Gastroesophageal sphincter (tissue), 4 donors: ENCODE data around the gene FBF1. TPM values are rescaled to one million over a fixed set of nuclear protein-coding genes. Genes with fewer than 3 reads are reported as not detected.

Experiments used
- ATAC-seq: fragments of 150-250 bp; one replicate; pipeline ENCODE4 v1.9.1; 2016; ENCODE audit warnings: mild to moderate bottlenecking, moderate library complexity
- H3K27ac ChIP-seq, 4 donors: fragments of 200-600 bp; sonication (generic) in 3 of 4; 1 replicate in 3 of 4; 2 replicates in 1 of 4; pipeline ENCODE4 v1.5.1; 2016 to 2019
- H3K27me3 ChIP-seq: fragments of 200-600 bp; sonication (generic); one replicate; pipeline ENCODE4 v1.5.1; 2019
- H3K36me3 ChIP-seq, 2 donors: fragments of 200-600 bp; sonication (generic); one replicate each; pipeline ENCODE4 v1.5.1; 2019; ENCODE audit warnings: control low read depth in 1 of 2
- H3K4me1 ChIP-seq, 3 donors: fragments of 200-600 bp; sonication (generic); 1 replicate in 2 of 3; 2 replicates in 1 of 3; pipeline ENCODE4 v1.5.1; 2016 to 2019; ENCODE audit warnings: control low read depth in 2 of 3
- H3K4me3 ChIP-seq, 2 donors: fragments of 200-600 bp; sonication (generic); one replicate each; pipeline ENCODE4 v1.5.1; 2019; ENCODE audit warnings: mild to moderate bottlenecking in 1 of 2, moderate library complexity in 1 of 2
- H3K9me3 ChIP-seq, 3 donors: fragments of 200-600 bp; sonication (generic); one replicate each; pipeline ENCODE4 v1.5.1; 2017 to 2019; ENCODE audit warnings: control low read depth in 2 of 3
- CTCF ChIP-seq, 4 experiments: fragments of 200-600 bp in 2 of 4; fragments of 450-650 bp in 2 of 4; sonication (generic) in 1 of 4; IDR thresholded peaks; one replicate each; pipeline ENCODE4 v1.5.1; 2017 to 2019; ENCODE audit warnings: antibody characterized with exemption in 4 of 4, mild to moderate bottlenecking in 2 of 4, moderate library complexity in 2 of 4
- EP300 ChIP-seq: sonication (generic); formaldehyde crosslinking; IDR thresholded peaks from one replicate; pipeline ENCODE4 v1.6.1; 2017; ENCODE audit warnings: antibody characterized with exemption, mild to moderate bottlenecking
- POLR2A ChIP-seq, 2 donors: fragments of 450-650 bp; IDR thresholded peaks; one replicate each; pipeline ENCODE4 v1.6.1; 2017; ENCODE audit warnings: antibody characterized with exemption in 2 of 2, mild to moderate bottlenecking in 2 of 2, moderate library complexity in 1 of 2
- POLR2AphosphoS5 ChIP-seq: sonication (generic); formaldehyde crosslinking; IDR thresholded peaks from one replicate; pipeline ENCODE4 v1.6.1; 2017; ENCODE audit warnings: antibody characterized with exemption
- WGBS, 2 donors: methylation state at CpG; one replicate each; pipeline ENCODE4 v1.1.5; 2018; ENCODE audit warnings: low coverage in 1 of 2; 5-methylcytosine and 5-hydroxymethylcytosine counted together
- total RNA-seq, 4 donors: library from RNA; depleted of rRNA; stranded (reverse); fragments of >200 nt; gene quantifications; one replicate each; pipeline ENCODE4 v1.1.0, GENCODE V29; 2016

FBF1 gene
- total RNA-seq, 4 donors from 2014 or later: 4.6 to 20.2 (median 7.7) TPM

GRCh38 chr17:75925912-75926311 lies 14.9 kb downstream of the FBF1 start:
- no peaks in the 10 kb centered on the region for H3K4me1 ChIP-seq
- 90 to 100% methylated on average over 2 to 3 of the region's 15 CpGs for WGBS, 2 donors
- H3K4me3 ChIP-seq: no peak overlapping the region
- no peak overlapping the region for H3K27ac ChIP-seq
- ATAC-seq: no peak
- no peak for TF ChIP-seq CTCF (IDR thresholded peaks at IDR 0.05)
- TF ChIP-seq POLR2AphosphoS5: no peak
- no peak for TF ChIP-seq POLR2A (IDR thresholded peaks at IDR 0.05)
- TF ChIP-seq EP300: no peak
- H3K27me3 ChIP-seq: no peaks in the 10 kb centered on the region
- no peaks in the 10 kb centered on the region for H3K9me3 ChIP-seq
- H3K36me3 ChIP-seq: peaks cover 0 to 77% of the 10 kb centered on the region in 2 donors

DNA sequence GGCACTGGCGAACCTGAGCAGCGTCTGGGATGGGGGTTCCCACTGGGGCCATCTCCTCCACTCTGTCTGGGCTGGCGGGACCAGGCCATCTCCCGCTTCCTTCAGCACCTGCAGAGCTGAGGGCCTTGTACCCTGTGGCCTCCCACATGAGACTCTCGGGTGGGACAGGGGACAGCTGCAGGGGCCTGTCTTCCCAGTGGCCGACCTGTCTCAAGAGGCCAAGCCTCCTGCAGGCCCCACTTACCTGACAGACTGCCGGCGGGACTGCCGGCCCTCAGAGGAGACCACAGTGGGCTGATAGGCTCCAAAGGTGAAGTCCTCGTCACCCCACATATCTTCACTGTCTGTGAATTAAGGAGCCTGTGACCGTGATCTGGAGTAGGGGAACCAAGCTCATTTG lies 15.7 kb downstream of the FBF1 start:
- H3K4me1 ChIP-seq: no peaks in the 10 kb centered on the region
- no peak overlapping the region for H3K27ac ChIP-seq
- 100% methylated on average over 1 of the region's 11 CpGs; no CpG with 5 or more reads in 1 of the 2 donors for WGBS, 2 donors
- H3K36me3 ChIP-seq: peaks cover 0 to 77% of the 10 kb centered on the region in 2 donors
- H3K27me3 ChIP-seq: no peaks in the 10 kb centered on the region
- no peak overlapping the region for H3K4me3 ChIP-seq
- no peak for ATAC-seq
- H3K9me3 ChIP-seq: no peaks in the 10 kb centered on the region
- TF ChIP-seq CTCF (IDR thresholded peaks at IDR 0.05) (no peak), EP300 (no peak), POLR2AphosphoS5 (no peak), POLR2A (IDR thresholded peaks at IDR 0.05) (no peak)

GRCh38 chr17:75922963-75923874 lies 17.6 kb downstream of the FBF1 start:
- WGBS, 2 donors: no CpG with 5 or more reads among the region's 19 CpGs
- no peak for TF ChIP-seq EP300
- TF ChIP-seq POLR2A (IDR thresholded peaks at IDR 0.05): no peak
- no peak for TF ChIP-seq CTCF (IDR thresholded peaks at IDR 0.05)
- TF ChIP-seq POLR2AphosphoS5: no peak
- no peaks in the 10 kb centered on the region for H3K4me1 ChIP-seq
- H3K27me3 ChIP-seq: no peaks in the 10 kb centered on the region
- ATAC-seq: no peak
- H3K9me3 ChIP-seq: no peaks in the 10 kb centered on the region
- H3K4me3 ChIP-seq: no peak overlapping the region
- no peak overlapping the region for H3K27ac ChIP-seq
- H3K36me3 ChIP-seq: peaks cover 0 to 81% of the 10 kb centered on the region in 2 donors

DNA sequence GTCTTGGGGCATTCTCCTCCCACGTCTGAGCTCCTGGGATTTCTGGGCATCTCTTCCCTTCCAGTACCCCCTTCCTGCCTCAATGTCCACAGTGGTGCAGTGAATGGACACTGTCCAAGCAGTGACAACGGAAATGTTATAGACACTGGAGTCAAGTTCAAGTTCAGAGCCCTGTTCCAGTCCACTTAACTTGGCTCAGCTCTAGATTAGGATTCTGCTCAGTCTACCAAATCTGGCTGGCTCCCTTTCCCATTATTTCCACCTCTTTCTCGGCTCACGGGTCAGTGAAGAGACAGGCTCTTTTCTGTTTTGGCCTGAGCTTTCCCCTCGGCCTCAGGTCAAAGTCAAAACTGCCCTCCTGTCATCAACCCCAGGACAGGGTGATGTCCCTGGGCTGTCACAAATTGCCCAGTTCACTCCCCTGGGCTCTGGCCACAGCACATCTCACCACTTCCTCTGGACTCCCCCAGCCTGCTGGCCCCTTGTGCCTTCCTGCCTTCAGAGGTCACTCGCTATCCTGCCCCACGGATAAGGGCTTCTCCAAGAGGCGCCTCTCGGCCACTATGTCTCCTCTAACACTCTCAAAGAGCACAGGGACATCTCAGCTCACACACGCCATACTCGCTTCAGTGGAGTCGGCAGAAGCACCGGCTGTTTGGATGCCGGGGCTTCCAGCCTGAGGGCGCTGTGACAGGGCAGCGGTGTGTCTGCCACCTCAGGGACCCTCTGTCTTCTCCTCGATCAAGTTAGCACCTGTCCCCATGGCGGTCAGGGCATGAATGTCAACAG lies 18.5 kb downstream of the FBF1 start:
- no peak overlapping the region for H3K27ac ChIP-seq
- H3K9me3 ChIP-seq: no peaks in the 10 kb centered on the region
- no peak for TF ChIP-seq POLR2AphosphoS5
- TF ChIP-seq CTCF (IDR thresholded peaks at IDR 0.05): no peak
- WGBS, 2 donors: 78 to 81% methylated on average over 6 to 7 of the region's 18 CpGs
- H3K4me3 ChIP-seq: no peak overlapping the region
- H3K27me3 ChIP-seq: no peaks in the 10 kb centered on the region
- ATAC-seq: no peak
- H3K4me1 ChIP-seq: no peaks in the 10 kb centered on the region
- H3K36me3 ChIP-seq: peaks cover 0 to 84% of the 10 kb centered on the region in 2 donors
